ENCODE measurements around the gene DDX52.

DNA sequence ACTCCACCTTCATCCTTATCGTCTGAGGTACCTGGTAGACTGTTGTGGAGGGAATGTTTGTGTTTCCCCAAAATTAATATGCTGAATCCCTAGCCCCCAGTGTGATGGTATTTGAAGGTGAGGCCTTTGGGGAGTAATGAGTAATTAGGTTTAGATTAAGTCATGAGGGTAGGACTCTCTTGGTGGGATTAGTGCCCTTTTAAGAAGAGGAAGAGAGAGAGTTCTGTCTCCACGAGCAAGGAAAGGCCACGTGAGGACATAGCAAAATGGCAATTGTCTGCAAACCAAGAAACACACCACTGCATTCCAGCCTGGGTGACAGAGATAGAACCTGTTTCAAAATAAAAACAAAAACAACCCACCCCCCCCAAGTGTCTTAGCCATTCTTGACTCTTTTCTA, 21.0 kb upstream of the DDX52 start:
- TF ChIP-seq, protein P1, sequence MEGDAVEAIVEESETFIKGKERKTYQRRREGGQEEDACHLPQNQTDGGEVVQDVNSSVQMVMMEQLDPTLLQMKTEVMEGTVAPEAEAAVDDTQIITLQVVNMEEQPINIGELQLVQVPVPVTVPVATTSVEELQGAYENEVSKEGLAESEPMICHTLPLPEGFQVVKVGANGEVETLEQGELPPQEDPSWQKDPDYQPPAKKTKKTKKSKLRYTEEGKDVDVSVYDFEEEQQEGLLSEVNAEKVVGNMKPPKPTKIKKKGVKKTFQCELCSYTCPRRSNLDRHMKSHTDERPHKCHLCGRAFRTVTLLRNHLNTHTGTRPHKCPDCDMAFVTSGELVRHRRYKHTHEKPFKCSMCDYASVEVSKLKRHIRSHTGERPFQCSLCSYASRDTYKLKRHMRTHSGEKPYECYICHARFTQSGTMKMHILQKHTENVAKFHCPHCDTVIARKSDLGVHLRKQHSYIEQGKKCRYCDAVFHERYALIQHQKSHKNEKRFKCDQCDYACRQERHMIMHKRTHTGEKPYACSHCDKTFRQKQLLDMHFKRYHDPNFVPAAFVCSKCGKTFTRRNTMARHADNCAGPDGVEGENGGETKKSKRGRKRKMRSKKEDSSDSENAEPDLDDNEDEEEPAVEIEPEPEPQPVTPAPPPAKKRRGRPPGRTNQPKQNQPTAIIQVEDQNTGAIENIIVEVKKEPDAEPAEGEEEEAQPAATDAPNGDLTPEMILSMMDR (IDR thresholded peaks at IDR 0.05) = no peak
- no peak for TF ChIP-seq POLR2A (IDR thresholded peaks at IDR 0.05)

All from lower leg skin (tissue), 3 donors.